ENCODE measurements around the gene NLRC5. TPM values are rescaled to one million over a fixed set of nuclear protein-coding genes. Genes with fewer than 3 reads are reported as not detected.

Gene NLRC5
- total RNA-seq, 2 experiments from 2014 or later, result 424 to 434 TPM

GRCh38 chr16:57127037-57127763 is 137.8 kb downstream of the NLRC5 start:
- H3K4me3 ChIP-seq (ENCODE audit: low read length), result no peak overlapping the region

GRCh38 chr16:57127836-57128235 is 138.5 kb downstream of the NLRC5 start:
- ATAC-seq (ENCODE audit: poor library complexity), result no peak
- Mint-ChIP-seq H3K27ac (peak overlapping the region; percentile 55), H3K9me3 (no peaks in the 10 kb centered on the region), H3K4me3 (no peak overlapping the region), H3K36me3 (ENCODE audit: low read depth) (no peaks in the 10 kb centered on the region), H3K27me3 (no peaks in the 10 kb centered on the region), H3K4me1 (ENCODE audit: low read depth) (peaks cover 97% of the 10 kb centered on the region)
- no peak for DNase-seq
- POLR2A ChIA-PET, result interaction anchor here (1.7 to 2.3 kb wide), 2 partner anchors 15 to 35 kb away, joined by 8 to 9 read pairs; partner anchors contain the start of gene CPNE2
- Histone ChIP-seq H3K4me3 (ENCODE audit: low read length) (no peak overlapping the region), H3K27ac (ENCODE audit: low read depth in 1 of 2, low read length in 2 of 2) (peak overlapping the region in 1 of 2 donors; percentile 41), H3K4me1 (ENCODE audit: insufficient read depth, low read length) (peaks cover 92% of the 10 kb centered on the region), H3K9me3 (ENCODE audit: control insufficient read depth in 1 of 2, insufficient read depth in 1 of 2, low read length in 2 of 2) (no peaks in the 10 kb centered on the region), H3K27me3 (ENCODE audit: control insufficient read depth in 1 of 2, insufficient read depth in 2 of 2, low read length in 2 of 2) (no peaks in the 10 kb centered on the region), H3K36me3 (ENCODE audit: insufficient read depth, low read length) (no peaks in the 10 kb centered on the region)
- CTCF ChIA-PET, result interaction anchor here (1.0 to 1.6 kb wide), 2 partner anchors 15 to 35 kb away, joined by 3 to 4 read pairs; partner anchors contain the start of gene CPNE2
- intact Hi-C loops (cut with DNase I, micrococcal nuclease), result no loop called here
- TF ChIP-seq, protein P1, sequence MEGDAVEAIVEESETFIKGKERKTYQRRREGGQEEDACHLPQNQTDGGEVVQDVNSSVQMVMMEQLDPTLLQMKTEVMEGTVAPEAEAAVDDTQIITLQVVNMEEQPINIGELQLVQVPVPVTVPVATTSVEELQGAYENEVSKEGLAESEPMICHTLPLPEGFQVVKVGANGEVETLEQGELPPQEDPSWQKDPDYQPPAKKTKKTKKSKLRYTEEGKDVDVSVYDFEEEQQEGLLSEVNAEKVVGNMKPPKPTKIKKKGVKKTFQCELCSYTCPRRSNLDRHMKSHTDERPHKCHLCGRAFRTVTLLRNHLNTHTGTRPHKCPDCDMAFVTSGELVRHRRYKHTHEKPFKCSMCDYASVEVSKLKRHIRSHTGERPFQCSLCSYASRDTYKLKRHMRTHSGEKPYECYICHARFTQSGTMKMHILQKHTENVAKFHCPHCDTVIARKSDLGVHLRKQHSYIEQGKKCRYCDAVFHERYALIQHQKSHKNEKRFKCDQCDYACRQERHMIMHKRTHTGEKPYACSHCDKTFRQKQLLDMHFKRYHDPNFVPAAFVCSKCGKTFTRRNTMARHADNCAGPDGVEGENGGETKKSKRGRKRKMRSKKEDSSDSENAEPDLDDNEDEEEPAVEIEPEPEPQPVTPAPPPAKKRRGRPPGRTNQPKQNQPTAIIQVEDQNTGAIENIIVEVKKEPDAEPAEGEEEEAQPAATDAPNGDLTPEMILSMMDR (IDR thresholded peaks at IDR 0.05), result no peak

More at GRCh38 chr16:57127037-57127763, 137.8 kb downstream of the NLRC5 start:
- TF ChIP-seq, protein P1 (IDR thresholded peaks at IDR 0.05), result no peak
- H3K27ac ChIP-seq (ENCODE audit: low read depth in 1 of 2, low read length in 2 of 2), result peak overlapping the region in 1 of 2 donors; percentile 41
- H3K9me3 ChIP-seq (ENCODE audit: control insufficient read depth in 1 of 2, insufficient read depth in 1 of 2, low read length in 2 of 2), result no peaks in the 10 kb centered on the region
- H3K27me3 ChIP-seq (ENCODE audit: control insufficient read depth in 1 of 2, insufficient read depth in 2 of 2, low read length in 2 of 2), result no peaks in the 10 kb centered on the region
- intact Hi-C loops (cut with DNase I, micrococcal nuclease), result no loop called here
- peak overlapping the region; percentile 55 for H3K27ac Mint-ChIP-seq
- ChIA-PET CTCF (interaction anchor here (1.0 kb wide), 1 partner anchor 34 kb away, joined by 3 read pairs; the partner anchor contains the start of gene CPNE2), POLR2A (interaction anchor here (0.8 to 2.3 kb wide), 3 partner anchors 15 to 43 kb away, joined by 3 to 9 read pairs (median 8); partner anchors contain the start of gene CPNE2)
- peaks cover 92% of the 10 kb centered on the region for H3K4me1 Mint-ChIP-seq (ENCODE audit: low read depth)
- no peaks in the 10 kb centered on the region for H3K9me3 Mint-ChIP-seq
- H3K4me1 ChIP-seq (ENCODE audit: insufficient read depth, low read length), result peaks cover 85% of the 10 kb centered on the region
- H3K27me3 Mint-ChIP-seq, result no peaks in the 10 kb centered on the region
- H3K36me3 Mint-ChIP-seq (ENCODE audit: low read depth), result no peaks in the 10 kb centered on the region
- DNase-seq, result no peak
- no peak for ATAC-seq (ENCODE audit: poor library complexity)
- no peaks in the 10 kb centered on the region for H3K36me3 ChIP-seq (ENCODE audit: insufficient read depth, low read length)
- no peak overlapping the region for H3K4me3 Mint-ChIP-seq

GRCh38 chr16:57128771-57129389 is 139.5 kb downstream of the NLRC5 start:
- ChIA-PET POLR2A (interaction anchor here (1.3 to 2.3 kb wide), 3 partner anchors 13 to 57 kb away, joined by 8 to 11 read pairs (median 9); partner anchors contain the start of genes CPNE2, PSME3IP1 and RSPRY1), CTCF (interaction anchor here (0.9 to 1.6 kb wide), 4 partner anchors 14 to 45 kb away, joined by 3 to 4 read pairs (median 3); partner anchors contain the start of gene CPNE2)
- ATAC-seq (ENCODE audit: poor library complexity) (peak; percentile 83), DNase-seq (peak in 13 of 14 experiments; percentile 22 to 77 (median 44))
- Mint-ChIP-seq H3K27me3 (no peaks in the 10 kb centered on the region), H3K27ac (peak overlapping the region; percentile 88), H3K4me3 (peak overlapping the region; percentile 77), H3K9me3 (no peaks in the 10 kb centered on the region), H3K36me3 (ENCODE audit: low read depth) (no peaks in the 10 kb centered on the region), H3K4me1 (ENCODE audit: low read depth) (peaks cover 96% of the 10 kb centered on the region)
- peak overlapping the region in 1 of 2 donors; percentile 22 for H3K27ac ChIP-seq (ENCODE audit: low read depth in 1 of 2, low read length in 2 of 2)
- H3K9me3 ChIP-seq (ENCODE audit: control insufficient read depth in 1 of 2, insufficient read depth in 1 of 2, low read length in 2 of 2), result no peaks in the 10 kb centered on the region
- no peak overlapping the region for H3K4me3 ChIP-seq (ENCODE audit: low read length)
- intact Hi-C loops (cut with DNase I, micrococcal nuclease), result no loop called here
- H3K4me1 ChIP-seq (ENCODE audit: insufficient read depth, low read length), result peaks cover 92% of the 10 kb centered on the region
- H3K36me3 ChIP-seq (ENCODE audit: insufficient read depth, low read length), result no peaks in the 10 kb centered on the region
- TF ChIP-seq, protein P1 (IDR thresholded peaks at IDR 0.05), result no peak
- H3K27me3 ChIP-seq (ENCODE audit: control insufficient read depth in 1 of 2, insufficient read depth in 2 of 2, low read length in 2 of 2), result no peaks in the 10 kb centered on the region
